Esophagus muscularis mucosa (tissue), 4 donors: ENCODE data around the gene KNOP1. TPM values are rescaled to one million over a fixed set of nuclear protein-coding genes. Genes with fewer than 3 reads are reported as not detected.

Source experiments
- DNase-seq: peaks from one replicate; pipeline ENCODE4 v3.0.0-alpha.2; 2017; ENCODE audit errors: extremely low spot score
- H3K27ac ChIP-seq, 4 donors: fragments of 200-600 bp; sonication (generic); replicated peaks in 1 of 4; 1 replicate in 3 of 4; 2 replicates in 1 of 4; pipeline ENCODE4 v1.5.1; 2016 to 2019; ENCODE audit warnings: mild to moderate bottlenecking in 1 of 4
- H3K27me3 ChIP-seq, 4 donors: fragments of 200-600 bp; sonication (generic); one replicate each; pipeline versions ENCODE4 v1.5.1 to v1.6.0; 2016 to 2019
- H3K36me3 ChIP-seq, 4 donors: fragments of 200-600 bp; sonication (generic); one replicate each; pipeline ENCODE4 v1.5.1; 2016 to 2019
- H3K4me1 ChIP-seq, 4 donors: fragments of 200-600 bp; sonication (generic); one replicate each; pipeline ENCODE4 v1.5.1; 2016 to 2019
- H3K4me3 ChIP-seq, 4 donors: fragments of 200-600 bp; sonication (generic); 1 replicate in 2 of 4; 2 replicates in 2 of 4; pipeline ENCODE4 v1.5.1; 2016 to 2019; ENCODE audit warnings: mild to moderate bottlenecking in 4 of 4, moderate library complexity in 1 of 4
- H3K9me3 ChIP-seq, 4 donors: fragments of 200-600 bp; sonication (generic); 1 replicate in 3 of 4; 2 replicates in 1 of 4; pipeline ENCODE4 v1.5.1; 2016 to 2019
- EP300 ChIP-seq: sonication (generic); formaldehyde crosslinking; IDR thresholded peaks from one replicate; pipeline ENCODE4 v1.6.1; 2017; ENCODE audit warnings: antibody characterized with exemption
- POLR2A ChIP-seq: fragments of 450-650 bp; IDR thresholded peaks from one replicate; pipeline ENCODE4 v1.6.1; 2017; ENCODE audit warnings: antibody characterized with exemption, moderate library complexity, mild to moderate bottlenecking, low read depth
- POLR2AphosphoS5 ChIP-seq, 2 donors: sonication (generic); formaldehyde crosslinking; IDR thresholded peaks; one replicate each; pipeline ENCODE4 v1.6.1; 2017; ENCODE audit warnings: antibody characterized with exemption in 2 of 2
- WGBS: methylation state at CpG from one replicate; pipeline ENCODE4 v1.1.5; 2018; 5-methylcytosine and 5-hydroxymethylcytosine counted together
- intact Hi-C: fragments of 100-400 bp; cut with DNase I; formaldehyde crosslinking; loops from one replicate; pipeline ENCODE4 v1.15.1; 2023
- total RNA-seq, 4 donors: library from RNA; depleted of rRNA; stranded (reverse); fragments of >200 nt; gene quantifications; one replicate each; pipeline versions ENCODE4 v1.1.0 to v1.2.1, GENCODE V29; 2016
- TF ChIP-seq, protein P1 (sequence below), 3 experiments: fragments of 200-600 bp in 2 of 3; fragments of 450-650 bp in 1 of 3; sonication (generic) in 2 of 3; IDR thresholded peaks; one replicate each; pipeline ENCODE4 v1.5.1; 2017 to 2019; ENCODE audit warnings: antibody characterized with exemption in 3 of 3, mild to moderate bottlenecking in 2 of 3, moderate library complexity in 1 of 3

KNOP1 gene
- total RNA-seq, 4 donors from 2014 or later = 7.3 to 9.9 (median 9.1) TPM

DNA sequence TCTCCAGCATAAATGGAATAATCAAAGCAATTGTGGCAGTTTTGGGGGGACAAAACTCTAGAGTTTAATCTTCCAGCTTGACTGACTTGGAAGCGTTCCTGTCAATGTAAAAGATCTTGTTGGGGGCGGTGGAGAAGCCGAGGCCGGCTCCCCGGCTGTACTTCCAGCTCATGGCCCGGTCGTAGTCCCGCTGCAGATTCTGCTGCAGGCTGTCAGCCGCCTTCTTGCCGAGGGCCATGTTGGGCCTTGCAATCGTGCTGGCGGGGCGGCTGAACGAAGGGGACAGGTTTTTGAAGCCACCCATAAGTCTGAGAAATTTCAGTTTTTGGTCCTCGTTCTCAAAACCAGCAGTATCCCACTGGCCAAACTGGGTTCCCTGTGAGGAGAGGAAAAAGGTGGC is 11.2 kb downstream of the KNOP1 start:
- DNase-seq = no peak
- no peaks in the 10 kb centered on the region for H3K9me3 ChIP-seq
- no peak overlapping the region for H3K4me3 ChIP-seq
- H3K27me3 ChIP-seq = no peaks in the 10 kb centered on the region
- peaks cover 5 to 92% (median 67%) of the 10 kb centered on the region in 4 donors for H3K36me3 ChIP-seq
- intact Hi-C loops = no loop called here
- TF ChIP-seq POLR2A (no peak), POLR2AphosphoS5 (IDR thresholded peaks at IDR 0.05) (no peak), EP300 (no peak)
- TF ChIP-seq, protein P1, sequence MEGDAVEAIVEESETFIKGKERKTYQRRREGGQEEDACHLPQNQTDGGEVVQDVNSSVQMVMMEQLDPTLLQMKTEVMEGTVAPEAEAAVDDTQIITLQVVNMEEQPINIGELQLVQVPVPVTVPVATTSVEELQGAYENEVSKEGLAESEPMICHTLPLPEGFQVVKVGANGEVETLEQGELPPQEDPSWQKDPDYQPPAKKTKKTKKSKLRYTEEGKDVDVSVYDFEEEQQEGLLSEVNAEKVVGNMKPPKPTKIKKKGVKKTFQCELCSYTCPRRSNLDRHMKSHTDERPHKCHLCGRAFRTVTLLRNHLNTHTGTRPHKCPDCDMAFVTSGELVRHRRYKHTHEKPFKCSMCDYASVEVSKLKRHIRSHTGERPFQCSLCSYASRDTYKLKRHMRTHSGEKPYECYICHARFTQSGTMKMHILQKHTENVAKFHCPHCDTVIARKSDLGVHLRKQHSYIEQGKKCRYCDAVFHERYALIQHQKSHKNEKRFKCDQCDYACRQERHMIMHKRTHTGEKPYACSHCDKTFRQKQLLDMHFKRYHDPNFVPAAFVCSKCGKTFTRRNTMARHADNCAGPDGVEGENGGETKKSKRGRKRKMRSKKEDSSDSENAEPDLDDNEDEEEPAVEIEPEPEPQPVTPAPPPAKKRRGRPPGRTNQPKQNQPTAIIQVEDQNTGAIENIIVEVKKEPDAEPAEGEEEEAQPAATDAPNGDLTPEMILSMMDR (IDR thresholded peaks at IDR 0.05) = no peak
- peaks cover 15 to 31% (median 22%) of the 10 kb centered on the region in 4 donors for H3K4me1 ChIP-seq
- H3K27ac ChIP-seq = no peak overlapping the region
- WGBS = 98% methylated on average over 9 of the region's 15 CpGs

DNA sequence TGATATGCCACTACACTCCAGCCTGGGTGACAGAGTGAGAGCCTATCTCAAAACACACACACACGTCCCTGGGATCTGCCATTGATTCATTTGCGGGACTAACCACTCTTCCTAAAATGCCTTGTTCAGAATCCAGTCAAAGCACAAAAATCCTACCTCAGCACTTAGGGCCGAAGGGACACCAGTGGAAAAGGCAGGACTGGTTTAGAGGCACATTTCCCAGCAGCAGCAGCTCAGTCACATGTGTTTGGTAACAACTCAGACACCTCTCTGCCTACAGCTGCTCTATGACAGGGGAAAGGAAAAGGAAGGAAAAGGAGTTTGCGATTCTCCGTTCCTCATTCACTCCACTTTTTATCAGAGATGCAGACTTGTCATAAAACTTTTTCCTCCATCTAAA is 12.2 kb downstream of the KNOP1 start:
- Histone ChIP-seq H3K36me3 (peaks cover 5 to 91% (median 74%) of the 10 kb centered on the region in 4 donors), H3K27me3 (no peaks in the 10 kb centered on the region), H3K4me3 (no peak overlapping the region), H3K9me3 (no peaks in the 10 kb centered on the region), H3K4me1 (peaks cover 17 to 28% (median 24%) of the 10 kb centered on the region in 4 donors), H3K27ac (peak overlapping the region; percentile 55 to 63 (median 62))
- 90% methylated on average over 5 of the region's 5 CpGs for WGBS
- DNase-seq = no peak
- TF ChIP-seq POLR2A (no peak), EP300 (no peak), POLR2AphosphoS5 (IDR thresholded peaks at IDR 0.05) (no peak)
- TF ChIP-seq, protein P1 (IDR thresholded peaks at IDR 0.05) = no peak
- intact Hi-C loops = no loop called here

DNA sequence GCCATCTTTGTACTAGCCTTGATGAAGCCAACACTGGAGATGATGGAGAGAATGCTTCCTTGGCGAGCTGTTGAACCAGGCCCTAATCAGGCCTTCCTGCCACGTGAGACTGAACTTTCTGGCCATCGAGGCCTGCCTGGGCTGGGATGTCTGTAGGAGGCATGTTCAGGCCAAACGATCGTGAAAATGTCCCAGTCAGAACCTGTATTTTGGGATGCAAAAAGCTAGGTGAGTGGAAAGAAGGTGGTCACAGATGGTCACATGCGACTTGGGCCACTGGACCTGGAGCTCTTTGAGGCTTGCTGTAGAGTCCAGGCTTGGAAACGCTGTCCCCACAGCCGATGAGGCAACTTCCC is 12.9 kb downstream of the KNOP1 start:
- no peak for DNase-seq
- Histone ChIP-seq H3K36me3 (peaks cover 5 to 90% (median 70%) of the 10 kb centered on the region in 4 donors), H3K9me3 (no peaks in the 10 kb centered on the region), H3K4me1 (peaks cover 21 to 35% (median 26%) of the 10 kb centered on the region in 4 donors), H3K27ac (peak overlapping the region; percentile 55 to 63 (median 62)), H3K4me3 (no peak overlapping the region), H3K27me3 (no peaks in the 10 kb centered on the region)
- intact Hi-C loops = no loop called here
- WGBS = 91% methylated on average over 6 of the region's 8 CpGs
- no peak for TF ChIP-seq POLR2AphosphoS5 (IDR thresholded peaks at IDR 0.05)
- TF ChIP-seq POLR2A = no peak
- TF ChIP-seq, protein P1 (IDR thresholded peaks at IDR 0.05) = no peak
- no peak for TF ChIP-seq EP300

DNA sequence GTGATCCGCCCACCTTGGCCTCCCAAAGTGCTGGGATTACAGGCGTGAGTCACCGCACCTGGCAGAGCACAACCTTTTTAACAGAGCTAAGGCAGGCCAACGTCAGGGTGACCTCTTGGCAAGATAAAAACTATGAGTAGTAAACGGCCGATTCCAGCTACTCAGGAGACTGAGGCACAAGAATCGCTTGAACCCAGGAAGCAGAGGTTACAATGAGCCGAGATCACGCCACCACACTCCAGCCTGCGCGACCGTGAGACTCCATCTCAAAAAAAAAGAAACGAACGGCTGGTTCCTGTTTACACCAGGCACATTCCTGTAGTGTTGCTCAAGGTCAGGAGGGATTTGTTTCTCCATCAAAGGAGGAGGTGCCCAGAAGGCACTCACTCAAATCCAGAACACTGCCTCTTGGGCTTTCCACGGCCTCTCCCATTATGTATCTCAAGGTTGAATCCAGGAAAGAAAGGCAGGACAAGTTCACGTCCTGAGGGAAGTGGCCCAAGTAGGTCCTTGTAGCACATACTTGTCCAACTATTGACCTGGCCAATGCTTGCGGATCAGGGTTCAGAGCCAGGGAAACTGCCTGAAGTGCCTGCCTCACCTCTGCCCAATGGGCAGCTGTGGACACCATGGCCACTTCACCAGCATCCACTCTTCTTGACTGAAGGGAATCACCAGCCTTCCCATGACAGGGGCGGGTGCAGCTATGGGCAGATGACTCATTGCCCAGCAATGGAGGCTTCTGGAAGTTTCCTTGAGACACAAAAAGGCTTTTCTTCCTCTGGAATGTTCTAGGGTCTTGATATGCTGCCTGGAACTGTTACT is 13.5 kb downstream of the KNOP1 start:
- TF ChIP-seq POLR2AphosphoS5 (IDR thresholded peaks at IDR 0.05) (peak; percentile 29 to 55), POLR2A (no peak)
- Histone ChIP-seq H3K4me3 (no peak overlapping the region), H3K9me3 (no peaks in the 10 kb centered on the region), H3K36me3 (peaks cover 5 to 87% (median 64%) of the 10 kb centered on the region in 4 donors), H3K27ac (peak overlapping the region; percentile 55 to 63 (median 62)), H3K4me1 (peaks cover 27 to 36% (median 29%) of the 10 kb centered on the region in 4 donors), H3K27me3 (no peaks in the 10 kb centered on the region)
- intact Hi-C loops = no loop called here
- DNase-seq = no peak
- WGBS = 88% methylated on average over 18 of the region's 18 CpGs

DNA sequence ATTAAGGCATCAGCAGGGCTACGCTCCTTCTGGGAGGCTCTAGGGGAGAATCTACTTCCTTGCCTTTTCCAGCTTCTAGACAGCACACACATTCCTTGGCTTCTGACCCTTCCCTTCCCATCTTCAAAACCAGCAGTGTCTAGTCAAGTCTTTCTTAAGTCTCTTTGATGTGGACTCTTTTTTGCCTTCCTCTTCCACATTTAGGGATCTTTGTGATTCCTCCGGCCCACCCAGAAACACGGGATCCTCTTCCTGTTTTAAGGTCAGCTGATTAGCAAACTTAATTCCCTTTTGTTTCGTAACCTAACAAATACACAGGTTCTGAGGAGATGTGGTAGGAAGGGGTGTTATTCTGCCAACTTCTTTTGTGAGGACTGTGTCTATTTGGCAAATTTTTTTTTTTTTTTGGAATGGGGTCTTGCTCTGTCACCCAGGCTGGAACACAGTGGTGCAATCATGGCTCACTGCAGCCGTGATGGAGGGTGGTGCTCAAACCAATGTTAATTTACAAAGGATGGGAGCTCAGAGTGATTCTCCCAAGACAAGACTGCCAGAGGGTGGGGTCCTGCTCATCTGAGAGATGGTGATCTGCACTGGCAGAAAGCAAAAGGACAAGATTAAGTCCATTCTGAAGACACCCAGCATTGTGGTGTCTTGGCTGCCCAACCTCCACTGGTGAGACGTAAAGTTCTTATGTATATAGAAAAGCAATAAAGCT is 14.7 kb downstream of the KNOP1 start:
- intact Hi-C loops = no loop called here
- WGBS = 87% methylated on average over 6 of the region's 6 CpGs
- TF ChIP-seq POLR2A (no peak), POLR2AphosphoS5 (IDR thresholded peaks at IDR 0.05) (no peak), EP300 (no peak)
- no peak for DNase-seq
- Histone ChIP-seq H3K9me3 (no peaks in the 10 kb centered on the region), H3K4me1 (peaks cover 34 to 44% (median 40%) of the 10 kb centered on the region in 4 donors), H3K4me3 (no peak overlapping the region), H3K36me3 (peaks cover 5 to 81% (median 59%) of the 10 kb centered on the region in 4 donors), H3K27me3 (no peaks in the 10 kb centered on the region), H3K27ac (peak overlapping the region; percentile 55 to 63 (median 62))
